ENCODE measurements around the gene LGALS8.

- TF ChIP-seq, protein P1, sequence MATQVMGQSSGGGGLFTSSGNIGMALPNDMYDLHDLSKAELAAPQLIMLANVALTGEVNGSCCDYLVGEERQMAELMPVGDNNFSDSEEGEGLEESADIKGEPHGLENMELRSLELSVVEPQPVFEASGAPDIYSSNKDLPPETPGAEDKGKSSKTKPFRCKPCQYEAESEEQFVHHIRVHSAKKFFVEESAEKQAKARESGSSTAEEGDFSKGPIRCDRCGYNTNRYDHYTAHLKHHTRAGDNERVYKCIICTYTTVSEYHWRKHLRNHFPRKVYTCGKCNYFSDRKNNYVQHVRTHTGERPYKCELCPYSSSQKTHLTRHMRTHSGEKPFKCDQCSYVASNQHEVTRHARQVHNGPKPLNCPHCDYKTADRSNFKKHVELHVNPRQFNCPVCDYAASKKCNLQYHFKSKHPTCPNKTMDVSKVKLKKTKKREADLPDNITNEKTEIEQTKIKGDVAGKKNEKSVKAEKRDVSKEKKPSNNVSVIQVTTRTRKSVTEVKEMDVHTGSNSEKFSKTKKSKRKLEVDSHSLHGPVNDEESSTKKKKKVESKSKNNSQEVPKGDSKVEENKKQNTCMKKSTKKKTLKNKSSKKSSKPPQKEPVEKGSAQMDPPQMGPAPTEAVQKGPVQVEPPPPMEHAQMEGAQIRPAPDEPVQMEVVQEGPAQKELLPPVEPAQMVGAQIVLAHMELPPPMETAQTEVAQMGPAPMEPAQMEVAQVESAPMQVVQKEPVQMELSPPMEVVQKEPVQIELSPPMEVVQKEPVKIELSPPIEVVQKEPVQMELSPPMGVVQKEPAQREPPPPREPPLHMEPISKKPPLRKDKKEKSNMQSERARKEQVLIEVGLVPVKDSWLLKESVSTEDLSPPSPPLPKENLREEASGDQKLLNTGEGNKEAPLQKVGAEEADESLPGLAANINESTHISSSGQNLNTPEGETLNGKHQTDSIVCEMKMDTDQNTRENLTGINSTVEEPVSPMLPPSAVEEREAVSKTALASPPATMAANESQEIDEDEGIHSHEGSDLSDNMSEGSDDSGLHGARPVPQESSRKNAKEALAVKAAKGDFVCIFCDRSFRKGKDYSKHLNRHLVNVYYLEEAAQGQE (IDR thresholded peaks at IDR 0.05; ENCODE audit: insufficient replicate concordance, low read depth), result no peak
- TF ChIP-seq, protein P2, sequence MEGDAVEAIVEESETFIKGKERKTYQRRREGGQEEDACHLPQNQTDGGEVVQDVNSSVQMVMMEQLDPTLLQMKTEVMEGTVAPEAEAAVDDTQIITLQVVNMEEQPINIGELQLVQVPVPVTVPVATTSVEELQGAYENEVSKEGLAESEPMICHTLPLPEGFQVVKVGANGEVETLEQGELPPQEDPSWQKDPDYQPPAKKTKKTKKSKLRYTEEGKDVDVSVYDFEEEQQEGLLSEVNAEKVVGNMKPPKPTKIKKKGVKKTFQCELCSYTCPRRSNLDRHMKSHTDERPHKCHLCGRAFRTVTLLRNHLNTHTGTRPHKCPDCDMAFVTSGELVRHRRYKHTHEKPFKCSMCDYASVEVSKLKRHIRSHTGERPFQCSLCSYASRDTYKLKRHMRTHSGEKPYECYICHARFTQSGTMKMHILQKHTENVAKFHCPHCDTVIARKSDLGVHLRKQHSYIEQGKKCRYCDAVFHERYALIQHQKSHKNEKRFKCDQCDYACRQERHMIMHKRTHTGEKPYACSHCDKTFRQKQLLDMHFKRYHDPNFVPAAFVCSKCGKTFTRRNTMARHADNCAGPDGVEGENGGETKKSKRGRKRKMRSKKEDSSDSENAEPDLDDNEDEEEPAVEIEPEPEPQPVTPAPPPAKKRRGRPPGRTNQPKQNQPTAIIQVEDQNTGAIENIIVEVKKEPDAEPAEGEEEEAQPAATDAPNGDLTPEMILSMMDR (IDR thresholded peaks at IDR 0.05; ENCODE audit: insufficient read depth, low read length), result no peak
- no peak for TF ChIP-seq POLR2AphosphoS5 (IDR thresholded peaks at IDR 0.05; ENCODE audit: low read depth)
- TF ChIP-seq GABPA (IDR thresholded peaks at IDR 0.05; ENCODE audit: low read depth), result no peak
These were observed 14.0 kb upstream of the LGALS8 start for GRCh38 chr1:236509647-236510401.

Measured in HL-60 (cell line).